ENCODE measurements around the gene LRRK2.
A peak's percentile ranks its signal among the peaks of the same experiment; 100 is the strongest.

The LRRK2 gene

DNA sequence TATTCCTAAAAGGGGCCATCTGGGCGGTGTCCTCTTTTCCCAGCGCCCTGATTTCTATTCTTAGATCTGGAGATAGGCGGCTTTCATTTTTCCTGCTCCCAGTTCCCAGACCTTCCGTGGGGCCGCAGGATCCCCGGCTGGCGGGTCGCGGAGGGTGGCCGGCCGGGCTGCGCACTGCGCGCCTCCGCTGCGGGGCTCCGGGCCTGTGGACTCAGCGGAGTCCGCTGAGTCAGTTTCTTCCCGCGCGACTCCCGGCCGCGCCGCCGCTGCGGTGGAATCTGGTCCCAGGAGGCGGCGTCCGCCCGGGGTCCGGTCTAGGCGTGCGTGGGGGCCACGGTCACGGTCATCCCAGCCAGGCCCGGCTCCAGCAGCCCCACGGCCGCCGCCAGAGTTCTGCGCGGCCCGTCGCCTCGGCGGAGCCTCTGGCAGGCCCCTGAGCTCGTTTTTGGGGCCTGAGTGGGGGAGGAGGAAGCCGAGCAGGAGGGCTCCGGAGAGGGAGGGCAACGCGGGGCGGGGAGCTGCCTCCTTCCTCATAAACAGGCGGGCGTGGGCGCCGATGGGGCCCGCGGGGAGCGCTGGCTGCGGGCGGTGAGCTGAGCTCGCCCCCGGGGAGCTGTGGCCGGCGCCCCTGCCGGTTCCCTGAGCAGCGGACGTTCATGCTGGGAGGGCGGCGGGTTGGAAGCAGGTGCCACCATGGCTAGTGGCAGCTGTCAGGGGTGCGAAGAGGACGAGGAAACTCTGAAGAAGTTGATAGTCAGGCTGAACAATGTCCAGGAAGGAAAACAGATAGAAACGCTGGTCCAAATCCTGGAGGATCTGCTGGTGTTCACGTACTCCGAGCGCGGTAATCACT is at the start of gene LRRK2:
TSS of gene LRRK2 (plus strand) at position 559 of the 853 bp plus-strand sequence. CDS start at position 694, 135 bp downstream.
- peak within 1 kb of the TSS; percentile 60 for H3K4me3 ChIP-seq (ENCODE audit: low read depth, low read length)
- TF ChIP-seq, protein P1, sequence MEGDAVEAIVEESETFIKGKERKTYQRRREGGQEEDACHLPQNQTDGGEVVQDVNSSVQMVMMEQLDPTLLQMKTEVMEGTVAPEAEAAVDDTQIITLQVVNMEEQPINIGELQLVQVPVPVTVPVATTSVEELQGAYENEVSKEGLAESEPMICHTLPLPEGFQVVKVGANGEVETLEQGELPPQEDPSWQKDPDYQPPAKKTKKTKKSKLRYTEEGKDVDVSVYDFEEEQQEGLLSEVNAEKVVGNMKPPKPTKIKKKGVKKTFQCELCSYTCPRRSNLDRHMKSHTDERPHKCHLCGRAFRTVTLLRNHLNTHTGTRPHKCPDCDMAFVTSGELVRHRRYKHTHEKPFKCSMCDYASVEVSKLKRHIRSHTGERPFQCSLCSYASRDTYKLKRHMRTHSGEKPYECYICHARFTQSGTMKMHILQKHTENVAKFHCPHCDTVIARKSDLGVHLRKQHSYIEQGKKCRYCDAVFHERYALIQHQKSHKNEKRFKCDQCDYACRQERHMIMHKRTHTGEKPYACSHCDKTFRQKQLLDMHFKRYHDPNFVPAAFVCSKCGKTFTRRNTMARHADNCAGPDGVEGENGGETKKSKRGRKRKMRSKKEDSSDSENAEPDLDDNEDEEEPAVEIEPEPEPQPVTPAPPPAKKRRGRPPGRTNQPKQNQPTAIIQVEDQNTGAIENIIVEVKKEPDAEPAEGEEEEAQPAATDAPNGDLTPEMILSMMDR (IDR thresholded peaks at IDR 0.05; ENCODE audit: low read depth, low read length, missing control alignments): no peak
- DNase-seq (ENCODE audit: low read depth): no peak
- in situ Hi-C loops (cut with HindIII; ENCODE audit: low sequenced_read_pairs): no loop called here

DNA sequence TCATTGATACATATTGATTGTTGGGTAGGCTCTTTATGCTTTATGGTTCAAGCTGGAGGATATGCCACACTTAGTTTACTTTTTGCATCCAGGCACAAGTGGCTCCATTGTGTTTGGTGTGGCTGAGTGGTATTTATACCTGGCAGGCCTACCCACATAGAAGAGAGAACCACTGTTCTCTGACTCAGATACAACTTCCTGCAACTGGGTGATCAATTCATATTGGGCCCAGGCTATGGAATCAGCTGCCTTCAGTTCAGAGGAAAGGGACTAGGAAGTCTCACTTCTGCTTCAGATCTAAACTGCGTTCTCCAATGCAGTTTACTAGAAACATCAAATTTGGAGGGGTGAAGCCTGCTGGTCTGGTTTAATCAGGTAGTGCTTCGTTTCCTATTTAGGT is 49.8 kb upstream of the LRRK2 start:
- in situ Hi-C loops (cut with HindIII; ENCODE audit: low sequenced_read_pairs): no loop called here
- no peak overlapping the region for H3K4me3 ChIP-seq (ENCODE audit: low read depth, low read length)
- TF ChIP-seq, protein P1 (IDR thresholded peaks at IDR 0.05; ENCODE audit: low read depth, low read length, missing control alignments): no peak
- no peak for DNase-seq (ENCODE audit: low read depth)

DNA sequence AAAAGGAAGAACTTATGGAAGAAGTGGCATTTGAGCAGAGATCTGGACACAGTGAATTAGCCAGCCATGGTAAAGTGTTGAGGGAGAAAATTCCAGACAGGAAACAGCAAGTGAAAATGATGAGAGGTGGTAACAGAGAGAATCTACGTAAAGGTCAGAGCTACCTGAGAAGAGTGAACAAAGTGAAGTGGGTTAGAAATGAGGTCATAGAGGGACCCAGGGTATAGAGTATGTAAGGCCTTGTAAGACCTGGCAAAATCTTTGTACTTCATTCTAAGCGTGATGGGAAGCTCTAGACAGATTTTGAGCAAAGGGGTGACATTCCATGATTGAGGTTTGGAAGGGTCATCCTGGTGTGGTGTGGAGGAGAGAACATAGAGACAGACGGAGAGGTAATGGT is 49.3 kb upstream of the LRRK2 start:
- H3K4me3 ChIP-seq (ENCODE audit: low read depth, low read length): no peak overlapping the region
- in situ Hi-C loops (cut with HindIII; ENCODE audit: low sequenced_read_pairs): no loop called here
- TF ChIP-seq, protein P1 (IDR thresholded peaks at IDR 0.05; ENCODE audit: low read depth, low read length, missing control alignments): no peak
- DNase-seq (ENCODE audit: low read depth): no peak

DNA sequence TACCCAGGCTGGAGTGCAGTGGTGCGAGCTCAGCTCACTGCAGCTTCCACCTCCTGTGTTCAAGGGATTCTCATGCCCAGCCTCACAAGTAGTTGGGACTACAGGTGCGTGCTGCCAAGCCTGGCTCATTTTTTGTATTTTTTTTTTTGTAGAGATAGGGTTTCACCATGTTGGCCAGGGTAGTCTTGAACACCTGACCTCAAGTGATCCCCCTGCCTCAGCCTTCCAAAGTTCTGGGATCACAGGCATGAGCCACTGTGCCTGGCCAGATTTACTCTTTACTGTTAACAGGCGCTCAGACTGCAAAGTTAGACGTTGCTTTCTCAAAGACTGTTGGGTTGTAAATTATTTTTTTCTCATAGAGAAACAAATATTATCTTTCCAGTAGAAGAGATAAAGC is 46.1 kb upstream of the LRRK2 start:
- in situ Hi-C loops (cut with HindIII; ENCODE audit: low sequenced_read_pairs): no loop called here
- no peak overlapping the region for H3K4me3 ChIP-seq (ENCODE audit: low read depth, low read length)
- TF ChIP-seq, protein P1 (IDR thresholded peaks at IDR 0.05; ENCODE audit: low read depth, low read length, missing control alignments): no peak
- DNase-seq (ENCODE audit: low read depth): no peak

DNA sequence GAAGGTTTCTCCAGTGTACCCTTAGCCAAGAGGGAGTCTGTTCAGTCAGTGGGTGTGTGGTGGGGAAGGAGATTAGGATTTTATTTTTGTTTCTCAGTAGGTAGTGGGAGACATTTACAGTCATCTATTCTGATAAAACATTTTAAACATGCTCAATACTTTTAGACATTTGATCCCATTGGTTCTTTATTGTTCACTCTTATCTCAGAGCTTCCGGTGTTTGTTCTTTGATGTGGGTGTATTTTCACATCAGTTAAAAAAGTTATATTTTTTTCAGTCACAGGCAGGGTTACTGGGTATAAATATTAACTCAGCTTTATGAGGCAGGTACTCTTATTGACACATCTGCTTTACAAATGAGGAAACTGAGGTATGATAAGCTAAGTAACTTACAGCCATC is 43.3 kb upstream of the LRRK2 start:
- no peak for DNase-seq (ENCODE audit: low read depth)

DNA sequence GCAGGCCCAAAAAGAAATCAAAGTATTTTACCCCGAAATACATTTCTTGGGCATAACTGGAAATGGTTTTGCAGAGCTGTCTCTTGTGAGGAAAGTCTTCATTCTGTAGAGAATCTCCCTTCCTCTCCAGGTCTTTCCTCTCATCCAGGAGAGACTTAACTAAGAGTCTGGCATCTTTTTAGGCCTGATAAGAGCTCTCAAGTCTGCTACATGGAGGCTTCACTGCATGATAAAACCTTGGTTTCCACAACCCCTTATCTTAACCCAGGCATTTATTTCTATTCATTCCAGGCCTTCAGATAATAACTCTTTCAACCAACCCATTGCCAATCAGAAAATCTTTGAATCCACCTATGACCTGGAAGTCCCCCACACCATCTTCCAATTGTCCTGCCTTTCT is 41.1 kb upstream of the LRRK2 start:
- TF ChIP-seq, protein P1 (IDR thresholded peaks at IDR 0.05; ENCODE audit: low read depth, low read length, missing control alignments): no peak
- H3K4me3 ChIP-seq (ENCODE audit: low read depth, low read length): no peak overlapping the region
- DNase-seq (ENCODE audit: low read depth): no peak
- in situ Hi-C loops (cut with HindIII; ENCODE audit: low sequenced_read_pairs): no loop called here

More for the DNA sequence above, 43.3 kb upstream of the LRRK2 start:
- no peak overlapping the region for H3K4me3 ChIP-seq (ENCODE audit: low read depth, low read length)
- TF ChIP-seq, protein P1 (IDR thresholded peaks at IDR 0.05; ENCODE audit: low read depth, low read length, missing control alignments): no peak
- in situ Hi-C loops (cut with HindIII; ENCODE audit: low sequenced_read_pairs): no loop called here
